Muscle of leg (tissue), 11 donors: ENCODE measurements around the gene CAB39. TPM values are rescaled to one million over a fixed set of nuclear protein-coding genes. Genes with fewer than 3 reads are reported as not detected.

ENCODE experiments used
- DNase-seq: peaks from one replicate; pipeline ENCODE4 v3.0.0; 2013
- H3K27ac ChIP-seq: one replicate; pipeline ENCODE4 v1.5.1; 2013; ENCODE audit warnings: mild to moderate bottlenecking, low read length, control low read depth
- H3K27me3 ChIP-seq: one replicate; pipeline ENCODE4 v1.6.1; 2013; ENCODE audit warnings: low read length; ENCODE audit not compliant: control insufficient read depth, insufficient read depth
- H3K36me3 ChIP-seq: one replicate; pipeline ENCODE4 v1.6.1; 2013; ENCODE audit warnings: low read length; ENCODE audit not compliant: control insufficient read depth, insufficient read depth
- H3K4me1 ChIP-seq: one replicate; pipeline ENCODE4 v1.6.1; 2013; ENCODE audit warnings: low read length; ENCODE audit not compliant: control insufficient read depth, insufficient read depth
- H3K4me3 ChIP-seq: one replicate; pipeline ENCODE4 v1.5.1; 2013; ENCODE audit warnings: low read length, control low read depth
- H3K9me3 ChIP-seq: replicated peaks from 2 replicates; pipeline ENCODE4 v1.6.1; 2013; ENCODE audit warnings: low read depth, low read length; ENCODE audit not compliant: control insufficient read depth
- WGBS: methylation state at CpG from one replicate; pipeline ENCODE4 v1.1.5; 2013; ENCODE audit warnings: missing lambda C conversion rate; ENCODE audit not compliant: insufficient coverage; 5-methylcytosine and 5-hydroxymethylcytosine counted together
- polyA plus RNA-seq, 8 donors: library from polyadenylated mRNA; unstranded; fragments of 120-200 nt; gene quantifications; one replicate each; pipeline versions ENCODE4 v1.2.1 to v1.2.3, GENCODE V29; 2013; ENCODE audit warnings: inconsistent platforms in 1 of 8, low replicate concordance in 1 of 8; ENCODE audit not compliant: insufficient read length in 8 of 8, insufficient read depth in 1 of 8
- total RNA-seq: library from RNA; stranded (reverse); fragments of 120-200 nt; gene quantifications from one replicate; pipeline ENCODE4 v1.2.4, GENCODE V29; 2013

Gene CAB39
- total and polyA plus RNA-seq, 9 donors = 48.3 to 61.8 (median 57.9) TPM

DNA sequence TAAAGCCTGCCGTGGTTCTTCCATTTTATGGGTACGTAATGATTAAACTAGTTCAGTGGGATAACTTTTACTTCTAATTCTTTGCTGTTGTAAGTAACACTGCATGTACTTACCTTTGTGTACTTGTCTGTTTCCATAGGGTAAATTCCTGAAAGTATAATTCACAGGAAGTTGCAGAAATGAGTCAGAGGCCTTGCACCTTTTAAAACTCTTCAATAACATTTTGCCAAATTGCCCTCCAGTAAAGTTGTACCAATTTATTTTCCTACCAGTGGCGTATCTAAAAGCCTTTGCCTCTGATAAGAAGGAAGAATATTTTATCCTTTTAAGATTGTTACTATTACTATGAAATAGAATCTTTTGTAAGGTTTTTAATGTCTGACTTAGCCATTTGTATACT is 65.1 kb downstream of the CAB39 start:
- Histone ChIP-seq H3K4me3 (no peak overlapping the region), H3K27ac (no peak overlapping the region), H3K4me1 (peaks cover 7% of the 10 kb centered on the region), H3K27me3 (no peaks in the 10 kb centered on the region), H3K36me3 (peaks cover 2% of the 10 kb centered on the region), H3K9me3 (no peaks in the 10 kb centered on the region)
- DNase-seq = no peak
- no CpG with 5 or more reads among the region's 3 CpGs for WGBS

GRCh38 chr2:230778350-230779063 is 65.9 kb downstream of the CAB39 start:
- DNase-seq = peak; percentile 53
- Histone ChIP-seq H3K4me1 (peaks cover 7% of the 10 kb centered on the region), H3K4me3 (no peak overlapping the region), H3K27ac (peak overlapping the region; percentile 31), H3K9me3 (no peaks in the 10 kb centered on the region), H3K36me3 (peaks cover 8% of the 10 kb centered on the region), H3K27me3 (no peaks in the 10 kb centered on the region)
- no CpG with 5 or more reads among the region's 8 CpGs for WGBS

- Histone ChIP-seq H3K4me3 (no peak overlapping the region), H3K4me1 (peaks cover 7% of the 10 kb centered on the region), H3K9me3 (peaks cover under 1% of the 10 kb centered on the region), H3K27ac (peak overlapping the region; percentile 47), H3K27me3 (no peaks in the 10 kb centered on the region), H3K36me3 (peaks cover 11% of the 10 kb centered on the region)
- no CpG with 5 or more reads among the region's 3 CpGs for WGBS
- DNase-seq = no peak
These were observed 66.5 kb downstream of the CAB39 start for GRCh38 chr2:230779126-230779525.

DNA sequence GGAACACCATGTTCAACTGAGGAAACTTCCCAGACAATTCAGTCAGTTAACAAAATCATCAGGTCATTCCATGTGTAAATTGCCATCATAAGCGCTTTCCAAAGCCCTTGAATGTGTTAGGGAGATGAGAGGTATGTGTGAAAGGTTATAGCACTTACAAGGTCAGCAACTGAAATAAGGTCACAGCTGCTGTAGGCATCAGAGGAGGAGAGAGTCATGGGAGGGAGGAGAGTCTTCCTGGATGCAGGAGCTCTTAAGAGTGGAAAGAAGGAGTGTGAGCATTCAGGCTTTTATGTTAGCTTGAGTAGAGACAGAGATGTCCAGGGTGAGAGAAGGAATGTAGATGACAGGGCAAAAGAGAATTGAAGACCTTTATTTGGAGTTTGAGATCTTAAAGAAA is 67.0 kb downstream of the CAB39 start:
- no CpG with 5 or more reads among the region's 1 CpG for WGBS
- Histone ChIP-seq H3K4me3 (no peak overlapping the region), H3K27me3 (no peaks in the 10 kb centered on the region), H3K4me1 (peaks cover 5% of the 10 kb centered on the region), H3K36me3 (peaks cover 15% of the 10 kb centered on the region), H3K9me3 (peaks cover 5% of the 10 kb centered on the region), H3K27ac (peak overlapping the region; percentile 47)
- no peak for DNase-seq

- peak; percentile 50 for DNase-seq
- WGBS = 72% methylated on average over 5 of the region's 5 CpGs
- no peak overlapping the region for H3K4me3 ChIP-seq
- H3K27ac ChIP-seq = peak overlapping the region; percentile 9
- H3K9me3 ChIP-seq = peaks cover 9% of the 10 kb centered on the region
- H3K36me3 ChIP-seq = peaks cover 15% of the 10 kb centered on the region
- H3K27me3 ChIP-seq = no peaks in the 10 kb centered on the region
- peaks cover 8% of the 10 kb centered on the region for H3K4me1 ChIP-seq
These were observed 68.6 kb downstream of the CAB39 start for GRCh38 chr2:230781130-230781797.

DNA sequence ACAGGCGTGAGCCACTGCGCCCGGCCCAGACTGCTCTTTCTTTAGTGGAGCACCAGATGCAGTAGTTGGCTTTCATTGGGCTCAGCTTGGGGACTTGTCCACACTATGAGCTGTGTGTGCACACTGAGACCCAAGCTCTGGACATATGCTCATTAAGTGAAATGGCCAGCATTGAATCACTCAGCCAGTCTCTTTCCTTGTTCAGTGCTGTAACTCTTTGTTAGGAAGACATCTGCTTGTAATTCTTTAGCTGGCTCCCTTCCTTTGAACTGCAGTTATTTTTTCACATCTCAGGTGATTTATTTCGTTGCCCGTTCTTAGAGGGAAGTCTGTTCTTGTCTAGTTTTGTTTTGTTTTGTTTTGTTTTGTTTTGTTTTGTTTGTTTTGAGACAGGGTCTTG is 70.5 kb downstream of the CAB39 start:
- Histone ChIP-seq H3K4me3 (no peak overlapping the region), H3K4me1 (peaks cover 8% of the 10 kb centered on the region), H3K27me3 (no peaks in the 10 kb centered on the region), H3K27ac (no peak overlapping the region), H3K36me3 (peaks cover 14% of the 10 kb centered on the region), H3K9me3 (peaks cover 24% of the 10 kb centered on the region)
- 65% methylated on average over 3 of the region's 5 CpGs for WGBS
- DNase-seq = no peak

DNA sequence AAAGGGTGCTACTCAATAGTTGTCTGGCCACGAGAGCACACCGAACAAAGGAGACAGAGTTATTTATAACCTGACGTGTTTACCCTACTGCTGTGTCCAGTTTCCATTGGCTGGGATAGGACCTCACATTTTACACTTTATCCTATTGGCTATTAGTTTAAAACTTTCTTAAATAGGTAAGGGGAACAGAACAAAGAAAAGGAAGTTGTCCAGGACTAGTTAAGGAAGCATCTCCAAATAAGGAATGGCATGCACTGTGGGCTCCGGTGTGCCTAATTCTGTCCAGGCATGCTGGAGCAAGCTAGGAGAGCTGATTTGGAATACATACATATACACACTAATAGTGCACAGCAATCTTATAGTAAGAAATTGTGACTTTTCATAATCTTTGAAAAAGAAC is 72.2 kb downstream of the CAB39 start:
- H3K9me3 ChIP-seq = peaks cover 33% of the 10 kb centered on the region
- H3K4me1 ChIP-seq = peaks cover 4% of the 10 kb centered on the region
- peaks cover 17% of the 10 kb centered on the region for H3K36me3 ChIP-seq
- no peak overlapping the region for H3K27ac ChIP-seq
- no peaks in the 10 kb centered on the region for H3K27me3 ChIP-seq
- no CpG with 5 or more reads among the region's 4 CpGs for WGBS
- no peak overlapping the region for H3K4me3 ChIP-seq
- DNase-seq = no peak

GRCh38 chr2:230785346-230785745 is 72.7 kb downstream of the CAB39 start:
- 94% methylated on average over 2 of the region's 6 CpGs for WGBS
- no peak overlapping the region for H3K27ac ChIP-seq
- H3K9me3 ChIP-seq = peaks cover 33% of the 10 kb centered on the region
- DNase-seq = no peak
- peaks cover 19% of the 10 kb centered on the region for H3K36me3 ChIP-seq
- H3K4me3 ChIP-seq = no peak overlapping the region
- H3K4me1 ChIP-seq = peaks cover 4% of the 10 kb centered on the region
- H3K27me3 ChIP-seq = no peaks in the 10 kb centered on the region

GRCh38 chr2:230787101-230787500 is 74.5 kb downstream of the CAB39 start:
- peaks cover 31% of the 10 kb centered on the region for H3K36me3 ChIP-seq
- peaks cover 33% of the 10 kb centered on the region for H3K9me3 ChIP-seq
- H3K27ac ChIP-seq = no peak overlapping the region
- no peak overlapping the region for H3K4me3 ChIP-seq
- no peak for DNase-seq
- H3K27me3 ChIP-seq = no peaks in the 10 kb centered on the region
- WGBS = 86% methylated on average over 1 of the region's 2 CpGs
- H3K4me1 ChIP-seq = peaks cover 4% of the 10 kb centered on the region

DNA sequence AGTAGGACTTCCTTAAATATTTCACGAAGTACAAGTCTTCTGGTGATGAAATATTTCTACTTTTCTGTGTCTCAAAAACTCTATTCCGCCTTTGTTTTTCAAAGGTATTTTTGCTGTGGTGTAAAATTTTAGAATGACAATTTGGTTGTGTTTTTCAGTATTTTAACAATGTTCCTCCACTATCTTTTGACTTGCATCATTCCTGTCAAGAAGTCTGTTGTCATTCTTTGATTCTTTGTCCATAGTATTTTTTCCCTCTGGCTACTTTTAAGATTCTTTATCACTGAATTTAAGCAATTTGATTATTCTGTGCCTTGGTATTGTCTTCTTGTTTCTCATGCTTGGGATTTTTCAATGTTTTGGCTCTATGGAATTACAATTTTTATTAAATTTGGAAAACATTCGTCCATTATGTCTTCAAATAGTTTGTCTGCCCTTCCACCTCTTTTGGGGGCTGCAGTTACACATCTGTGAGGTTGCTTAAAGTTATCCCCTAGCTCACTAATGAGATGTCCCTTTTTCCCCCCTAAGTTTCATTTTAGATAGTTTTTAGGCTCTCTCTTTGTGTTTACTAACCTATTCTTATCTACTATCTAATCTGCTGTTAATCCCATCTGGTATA is 76.0 kb downstream of the CAB39 start:
- no CpG with 5 or more reads among the region's 3 CpGs for WGBS
- no peak overlapping the region for H3K4me3 ChIP-seq
- no peak for DNase-seq
- peaks cover 27% of the 10 kb centered on the region for H3K36me3 ChIP-seq
- H3K4me1 ChIP-seq = peaks cover 4% of the 10 kb centered on the region
- no peak overlapping the region for H3K27ac ChIP-seq
- H3K9me3 ChIP-seq = peaks cover 33% of the 10 kb centered on the region
- no peaks in the 10 kb centered on the region for H3K27me3 ChIP-seq
